Neural cell (in vitro differentiated cells): ENCODE data around the gene KRT12. TPM values are rescaled to one million over a fixed set of nuclear protein-coding genes. Genes with fewer than 3 reads are reported as not detected.

Source experiments
- H2AFZ ChIP-seq: fragments of 200-600, 300-800 bp; sonication (generic), shearing (Covaris generic); 2 replicates; pipeline ENCODE4 v1.6.0; 2014; ENCODE audit warnings: low read depth, mild to moderate bottlenecking, antibody characterized with exemption, low read length, moderate library complexity
- H3F3A ChIP-seq: fragments of 200-600 bp; shearing (Covaris generic); 2 replicates; pipeline ENCODE4 v1.6.1; 2016; ENCODE audit warnings: mild to moderate bottlenecking, moderate library complexity, mixed read lengths, antibody characterized with exemption, low read length; ENCODE audit not compliant: insufficient read depth, poor library complexity, severe bottlenecking
- H3K27ac ChIP-seq: fragments of 200-600, 300-800 bp; sonication (generic), shearing (Covaris generic); 2 replicates; pipeline ENCODE4 v1.5.1; 2014; ENCODE audit warnings: mild to moderate bottlenecking, low read length, moderate library complexity
- H3K27me3 ChIP-seq: fragments of 300-800, 200-600 bp; sonication (generic), shearing (Covaris generic); 2 replicates; pipeline ENCODE4 v1.6.0; 2014; ENCODE audit warnings: mild to moderate bottlenecking, low read depth, low read length, moderate library complexity; ENCODE audit not compliant: insufficient read depth
- H3K36me3 ChIP-seq: fragments of 300-800, 200-600 bp; sonication (generic), shearing (Covaris generic); 2 replicates; pipeline ENCODE4 v1.5.1; 2014; ENCODE audit warnings: mild to moderate bottlenecking, antibody characterized with exemption, low read length, moderate library complexity; ENCODE audit not compliant: insufficient read depth
- H3K4me2 ChIP-seq: fragments of 300-800, 200-600 bp; sonication (generic), shearing (Covaris generic); 2 replicates; pipeline ENCODE4 v1.6.0; 2014; ENCODE audit warnings: mild to moderate bottlenecking, low read length
- H3K4me3 ChIP-seq: fragments of 300-800, 200-600 bp; sonication (generic), shearing (Covaris generic); 2 replicates; pipeline ENCODE4 v1.5.1; 2014; ENCODE audit warnings: mild to moderate bottlenecking, low read length, moderate library complexity
- H3K79me2 ChIP-seq: fragments of 200-600 bp; shearing (Covaris generic); replicated peaks from 2 replicates; pipeline ENCODE4 v1.6.0; 2014; ENCODE audit warnings: mild to moderate bottlenecking, low read length, moderate library complexity; ENCODE audit not compliant: insufficient read depth
- H3K9ac ChIP-seq: fragments of 300-800, 200-600 bp; sonication (generic), shearing (Covaris generic); 2 replicates; pipeline ENCODE4 v1.6.1; 2016; ENCODE audit warnings: mild to moderate bottlenecking, low read length, mixed read lengths
- H3K9me2 ChIP-seq: fragments of 200-600 bp; shearing (Covaris generic); 2 replicates; pipeline ENCODE4 v1.6.1; 2016; ENCODE audit warnings: mild to moderate bottlenecking, low read length, mixed read lengths; ENCODE audit not compliant: insufficient read depth
- H3K9me3 ChIP-seq: fragments of 200-600, 300-800 bp; sonication (generic), shearing (Covaris generic); 2 replicates; pipeline ENCODE4 v1.6.1; 2016; ENCODE audit warnings: mild to moderate bottlenecking, mixed run types, low read length, moderate library complexity, mixed read lengths
- H4K20me1 ChIP-seq: fragments of 200-600 bp; shearing (Covaris generic); 2 replicates; pipeline ENCODE4 v1.6.1; 2016; ENCODE audit warnings: mild to moderate bottlenecking, mixed run types; ENCODE audit not compliant: insufficient read depth
- EP300 ChIP-seq: fragments of 450-650 bp; conservative IDR thresholded peaks from 2 replicates; pipeline ENCODE4 v1.6.1; 2014; ENCODE audit warnings: antibody characterized with exemption, mild to moderate bottlenecking, moderate library complexity; ENCODE audit not compliant: poor library complexity, severe bottlenecking
- EZH2 ChIP-seq: fragments of 200-600, 300-800 bp; shearing (Covaris generic), sonication (generic); IDR thresholded peaks from 2 replicates; pipeline ENCODE4 v1.6.1; 2014; ENCODE audit warnings: antibody characterized with exemption, low read length, borderline replicate concordance, mild to moderate bottlenecking; ENCODE audit not compliant: insufficient read depth, poor library complexity, severe bottlenecking
- MXI1 ChIP-seq: fragments of 450-650 bp; conservative IDR thresholded peaks from 2 replicates; pipeline ENCODE4 v1.6.1; 2014; ENCODE audit warnings: antibody characterized with exemption, mild to moderate bottlenecking; ENCODE audit not compliant: poor library complexity, severe bottlenecking
- POLR2AphosphoS5 ChIP-seq: IDR thresholded peaks from 2 replicates; pipeline ENCODE4 v1.6.1; 2012
- RAD21 ChIP-seq: fragments of 450-650 bp; conservative IDR thresholded peaks from 2 replicates; pipeline ENCODE4 v1.6.1; 2014; ENCODE audit warnings: antibody characterized with exemption, mild to moderate bottlenecking, moderate library complexity
- SMC3 ChIP-seq: fragments of 450-650 bp; conservative IDR thresholded peaks from 2 replicates; pipeline ENCODE4 v1.6.1; 2014; ENCODE audit warnings: antibody characterized with exemption, mild to moderate bottlenecking, moderate library complexity; ENCODE audit not compliant: poor library complexity
- TAF1 ChIP-seq: IDR thresholded peaks from 2 replicates; pipeline ENCODE4 v1.6.1; 2012; ENCODE audit warnings: low read depth
- polyA plus RNA-seq: library from polyadenylated mRNA; depleted of rRNA; stranded (reverse); fragments of >200 nt; gene quantifications from 2 replicates; pipeline ENCODE4 v1.2.3, GENCODE V29; 2014
- TF ChIP-seq, protein P1 (sequence below): fragments of 450-650 bp; IDR thresholded peaks from 2 replicates; pipeline ENCODE4 v1.5.1; 2014; ENCODE audit warnings: antibody characterized with exemption, mild to moderate bottlenecking, moderate library complexity; ENCODE audit not compliant: poor library complexity, severe bottlenecking
- TF ChIP-seq, protein P2 (sequence below): IDR thresholded peaks from 2 replicates; pipeline ENCODE4 v1.6.1; 2012; ENCODE audit warnings: borderline replicate concordance

KRT12 gene
- polyA plus RNA-seq, 1 donor from 2014 or later = not detected

DNA sequence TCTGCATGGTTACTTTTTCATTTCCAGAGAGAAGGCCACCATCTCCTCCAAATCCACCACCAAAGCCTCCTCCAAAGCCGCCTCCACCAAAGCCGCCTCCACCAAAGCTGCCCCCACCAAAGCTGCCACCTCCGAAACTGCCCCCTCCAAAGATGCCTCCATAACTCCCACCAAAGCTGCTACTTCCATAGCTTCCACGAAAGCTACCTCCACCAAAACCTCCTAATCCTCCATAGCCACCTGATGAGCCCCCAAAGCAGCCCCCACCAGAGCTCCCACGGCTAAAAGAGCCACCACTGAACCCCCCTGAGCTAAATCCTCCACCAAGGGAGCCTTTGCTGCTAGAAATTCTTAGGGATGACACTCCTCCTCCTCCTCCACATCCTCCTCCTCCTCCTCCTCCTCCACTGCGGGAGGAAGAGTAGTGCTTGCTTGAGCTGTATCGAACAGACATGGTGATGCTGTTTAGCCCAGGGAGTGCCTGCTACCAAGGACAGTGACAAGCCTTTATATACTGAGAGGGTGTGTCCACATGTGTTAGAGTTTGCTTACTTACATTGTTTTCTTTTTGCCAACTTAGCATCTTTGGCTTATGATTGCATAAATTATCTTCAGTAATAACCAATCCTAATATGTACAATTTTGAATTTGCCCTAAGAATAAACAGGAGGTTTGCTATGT is 44.8 kb downstream of the KRT12 start, which contains the start of gene KRT10:
KRT10 (minus strand) TSS at position 483 of the 681 bp plus-strand sequence; CDS start at position 454, 29 bp downstream.
- H3K9ac ChIP-seq = no peak within 1 kb of the TSS
- no peaks in the 10 kb centered on the region for H3F3A ChIP-seq
- no peak within 1 kb of the TSS for H3K27ac ChIP-seq
- no peaks in the 10 kb centered on the region for H3K27me3 ChIP-seq
- no peaks in the 10 kb centered on the region for H3K9me3 ChIP-seq
- H2AFZ ChIP-seq = no peak within 1 kb of the TSS
- peaks cover 6% of the 10 kb centered on the region for H3K79me2 ChIP-seq
- H3K9me2 ChIP-seq = no peaks in the 10 kb centered on the region
- no peaks in the 10 kb centered on the region for H3K36me3 ChIP-seq
- no peak within 1 kb of the TSS for H3K4me2 ChIP-seq
- H3K4me3 ChIP-seq = no peak within 1 kb of the TSS
- no peaks in the 10 kb centered on the region for H4K20me1 ChIP-seq
- TF ChIP-seq, protein P1, sequence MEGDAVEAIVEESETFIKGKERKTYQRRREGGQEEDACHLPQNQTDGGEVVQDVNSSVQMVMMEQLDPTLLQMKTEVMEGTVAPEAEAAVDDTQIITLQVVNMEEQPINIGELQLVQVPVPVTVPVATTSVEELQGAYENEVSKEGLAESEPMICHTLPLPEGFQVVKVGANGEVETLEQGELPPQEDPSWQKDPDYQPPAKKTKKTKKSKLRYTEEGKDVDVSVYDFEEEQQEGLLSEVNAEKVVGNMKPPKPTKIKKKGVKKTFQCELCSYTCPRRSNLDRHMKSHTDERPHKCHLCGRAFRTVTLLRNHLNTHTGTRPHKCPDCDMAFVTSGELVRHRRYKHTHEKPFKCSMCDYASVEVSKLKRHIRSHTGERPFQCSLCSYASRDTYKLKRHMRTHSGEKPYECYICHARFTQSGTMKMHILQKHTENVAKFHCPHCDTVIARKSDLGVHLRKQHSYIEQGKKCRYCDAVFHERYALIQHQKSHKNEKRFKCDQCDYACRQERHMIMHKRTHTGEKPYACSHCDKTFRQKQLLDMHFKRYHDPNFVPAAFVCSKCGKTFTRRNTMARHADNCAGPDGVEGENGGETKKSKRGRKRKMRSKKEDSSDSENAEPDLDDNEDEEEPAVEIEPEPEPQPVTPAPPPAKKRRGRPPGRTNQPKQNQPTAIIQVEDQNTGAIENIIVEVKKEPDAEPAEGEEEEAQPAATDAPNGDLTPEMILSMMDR = no peak
- TF ChIP-seq, protein P2, sequence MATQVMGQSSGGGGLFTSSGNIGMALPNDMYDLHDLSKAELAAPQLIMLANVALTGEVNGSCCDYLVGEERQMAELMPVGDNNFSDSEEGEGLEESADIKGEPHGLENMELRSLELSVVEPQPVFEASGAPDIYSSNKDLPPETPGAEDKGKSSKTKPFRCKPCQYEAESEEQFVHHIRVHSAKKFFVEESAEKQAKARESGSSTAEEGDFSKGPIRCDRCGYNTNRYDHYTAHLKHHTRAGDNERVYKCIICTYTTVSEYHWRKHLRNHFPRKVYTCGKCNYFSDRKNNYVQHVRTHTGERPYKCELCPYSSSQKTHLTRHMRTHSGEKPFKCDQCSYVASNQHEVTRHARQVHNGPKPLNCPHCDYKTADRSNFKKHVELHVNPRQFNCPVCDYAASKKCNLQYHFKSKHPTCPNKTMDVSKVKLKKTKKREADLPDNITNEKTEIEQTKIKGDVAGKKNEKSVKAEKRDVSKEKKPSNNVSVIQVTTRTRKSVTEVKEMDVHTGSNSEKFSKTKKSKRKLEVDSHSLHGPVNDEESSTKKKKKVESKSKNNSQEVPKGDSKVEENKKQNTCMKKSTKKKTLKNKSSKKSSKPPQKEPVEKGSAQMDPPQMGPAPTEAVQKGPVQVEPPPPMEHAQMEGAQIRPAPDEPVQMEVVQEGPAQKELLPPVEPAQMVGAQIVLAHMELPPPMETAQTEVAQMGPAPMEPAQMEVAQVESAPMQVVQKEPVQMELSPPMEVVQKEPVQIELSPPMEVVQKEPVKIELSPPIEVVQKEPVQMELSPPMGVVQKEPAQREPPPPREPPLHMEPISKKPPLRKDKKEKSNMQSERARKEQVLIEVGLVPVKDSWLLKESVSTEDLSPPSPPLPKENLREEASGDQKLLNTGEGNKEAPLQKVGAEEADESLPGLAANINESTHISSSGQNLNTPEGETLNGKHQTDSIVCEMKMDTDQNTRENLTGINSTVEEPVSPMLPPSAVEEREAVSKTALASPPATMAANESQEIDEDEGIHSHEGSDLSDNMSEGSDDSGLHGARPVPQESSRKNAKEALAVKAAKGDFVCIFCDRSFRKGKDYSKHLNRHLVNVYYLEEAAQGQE = no peak
- TF ChIP-seq POLR2AphosphoS5 (no peak), TAF1 (no peak), RAD21 (no peak), EP300 (no peak), MXI1 (no peak), EZH2 (no peak), SMC3 (no peak)

DNA sequence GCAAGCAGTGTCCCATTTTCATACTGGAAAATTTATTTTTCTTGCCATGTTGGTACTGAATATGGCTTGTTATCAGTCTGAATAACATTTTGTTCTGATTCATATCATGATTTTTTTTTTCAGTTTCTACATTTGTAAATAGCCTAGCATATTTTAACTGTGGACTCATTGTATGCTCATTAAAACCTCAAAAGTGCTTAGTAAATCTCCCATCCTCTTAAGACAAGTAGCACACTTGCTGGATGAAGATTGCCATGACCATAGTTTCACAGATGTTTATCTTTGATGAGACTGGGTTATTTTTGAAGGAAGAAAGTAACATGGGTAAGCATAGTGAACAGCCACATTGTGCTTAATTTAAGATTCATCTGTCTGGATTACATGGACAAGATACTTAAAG is 45.5 kb downstream of the KRT12 start:
- H3K4me2 ChIP-seq = no peak overlapping the region

More for the DNA sequence above, 45.5 kb downstream of the KRT12 start:
- Histone ChIP-seq H2AFZ (no peak overlapping the region), H3F3A (no peaks in the 10 kb centered on the region), H3K27ac (no peak overlapping the region), H3K4me3 (no peak overlapping the region), H3K9me3 (no peaks in the 10 kb centered on the region), H3K36me3 (no peaks in the 10 kb centered on the region), H3K79me2 (peaks cover 6% of the 10 kb centered on the region), H3K9ac (no peak overlapping the region), H3K9me2 (no peaks in the 10 kb centered on the region), H4K20me1 (no peaks in the 10 kb centered on the region), H3K27me3 (no peaks in the 10 kb centered on the region)
- TF ChIP-seq SMC3 = no peak
